SK-N-SH (cell line): ENCODE data around the gene APOL2. TPM values are rescaled to one million over a fixed set of nuclear protein-coding genes. Genes with fewer than 3 reads are reported as not detected.

ENCODE experiments used
- CTCF ChIA-PET: fragments of 300-600, 350-600 bp; formaldehyde crosslinking; extraction: SDS; loops from one replicate; lab custom pipeline; 2021; lab: Yijun Ruan, JAX
- POLR2A ChIA-PET: fragments of 350-600 bp; sonication (Branson Sonifier 250); formaldehyde crosslinking; extraction: SDS; loops from one replicate; lab custom pipeline; 2020; ENCODE audit warnings: antibody characterized with exemption, inconsistent platforms; lab: Yijun Ruan, JAX
- DNase-seq: peaks from one replicate; pipeline ENCODE4 v3.0.0; 2012
- H2AFZ ChIP-seq: fragments of 200-600 bp; sonication (generic); 2 replicates; pipeline ENCODE4 v1.8.1; 2016; ENCODE audit warnings: antibody characterized with exemption, mild to moderate bottlenecking, low read depth
- H3F3A ChIP-seq: fragments of 200-600 bp; sonication (generic); replicated peaks from 2 replicates; pipeline ENCODE3; 2016; ENCODE audit warnings: antibody characterized with exemption, mild to moderate bottlenecking; ENCODE audit not compliant: insufficient read depth
- H3K27ac ChIP-seq, 2 experiments: fragments of 200-500 bp in 1 of 2; fragments of 200-600 bp in 1 of 2; sonication (Bioruptor generic) in 1 of 2; sonication (generic), shearing (Covaris generic) in 1 of 2; 2 replicates each; pipeline versions ENCODE4 v1.5.1 to v1.6.1; 2014 to 2016; ENCODE audit warnings: low read depth in 2 of 2, inconsistent platforms in 1 of 2, low read length in 1 of 2, mild to moderate bottlenecking in 1 of 2, mixed read lengths in 1 of 2
- H3K27me3 ChIP-seq: fragments of 200-600 bp; sonication (generic), shearing (Covaris generic); 2 replicates; pipeline ENCODE4 v1.6.1; 2016; ENCODE audit warnings: mixed run types; ENCODE audit not compliant: insufficient read depth
- H3K36me3 ChIP-seq, 2 experiments: fragments of 200-500 bp in 1 of 2; fragments of 200-600 bp in 1 of 2; sonication (Bioruptor generic) in 1 of 2; sonication (generic) in 1 of 2; replicated peaks in 1 of 2; 2 replicates each; pipeline versions ENCODE3 to v1.5.1; 2014 to 2016; ENCODE audit warnings: low read length in 1 of 2, mild to moderate bottlenecking in 1 of 2; ENCODE audit not compliant: insufficient read depth in 2 of 2, control insufficient read depth in 1 of 2
- H3K4me1 ChIP-seq, 2 experiments: fragments of 200-500 bp in 1 of 2; fragments of 200-600 bp in 1 of 2; sonication (Bioruptor generic) in 1 of 2; sonication (generic), shearing (Covaris generic) in 1 of 2; 2 replicates each; pipeline versions ENCODE4 v1.5.1 to v1.6.1; 2014 to 2016; ENCODE audit warnings: low read depth in 1 of 2, low read length in 1 of 2, mixed run types in 1 of 2; ENCODE audit not compliant: insufficient read depth in 2 of 2, control insufficient read depth in 1 of 2
- H3K4me2 ChIP-seq: fragments of 200-600 bp; sonication (generic), shearing (Covaris generic); 2 replicates; pipeline ENCODE4 v1.6.1; 2017; ENCODE audit warnings: mixed run types
- H3K4me3 ChIP-seq, 2 experiments: fragments of 200-500 bp in 1 of 2; fragments of 200-600 bp in 1 of 2; sonication (Bioruptor generic) in 1 of 2; sonication (generic), shearing (Covaris generic) in 1 of 2; 2 replicates each; pipeline versions ENCODE4 v1.5.1 to v1.8.1; 2014 to 2016; ENCODE audit warnings: low read depth in 2 of 2, inconsistent platforms in 1 of 2, low read length in 1 of 2, mild to moderate bottlenecking in 1 of 2, mixed read lengths in 1 of 2, moderate library complexity in 1 of 2
- H3K79me2 ChIP-seq: fragments of 200-600 bp; sonication (generic); 2 replicates; pipeline ENCODE4 v1.8.1; 2017; ENCODE audit warnings: mild to moderate bottlenecking; ENCODE audit not compliant: insufficient read depth
- H3K9ac ChIP-seq: fragments of 200-600 bp; sonication (generic); 2 replicates; pipeline ENCODE4 v1.6.1; 2017; ENCODE audit warnings: mixed run types
- H3K9me2 ChIP-seq: fragments of 200-600 bp; sonication (generic); 2 replicates; pipeline ENCODE4 v1.6.1; 2017; ENCODE audit warnings: mixed run types
- H3K9me3 ChIP-seq: fragments of 200-600 bp; sonication (generic); 2 replicates; pipeline ENCODE4 v1.6.1; 2017; ENCODE audit warnings: mixed run types, mild to moderate bottlenecking, moderate library complexity
- H4K20me1 ChIP-seq: fragments of 200-600 bp; sonication (generic); 2 replicates; pipeline ENCODE4 v1.6.1; 2017; ENCODE audit warnings: mild to moderate bottlenecking, mixed run types; ENCODE audit not compliant: insufficient read depth
- CHD2 ChIP-seq: fragments of 150-350 bp; IDR thresholded peaks from 2 replicates; pipeline ENCODE4 v1.6.1; 2018; ENCODE audit warnings: low read length; ENCODE audit not compliant: partially characterized antibody
- ELF1 ChIP-seq: IDR thresholded peaks from 2 replicates; pipeline ENCODE4 v1.4.0; 2012
- EP300 ChIP-seq, 2 experiments: IDR thresholded peaks; 2 replicates each; pipeline versions ENCODE4 v1.4.0 to v1.6.1; 2012; ENCODE audit warnings: borderline replicate concordance in 1 of 2, low read depth in 1 of 2, low read length in 1 of 2
- FOXJ3 ChIP-seq: sonication (generic); formaldehyde crosslinking; IDR thresholded peaks from 2 replicates; pipeline ENCODE4 v1.5.1; 2020; ENCODE audit warnings: mild to moderate bottlenecking, missing genetic modification reagents
- FOXM1 ChIP-seq: IDR thresholded peaks from 2 replicates; pipeline ENCODE4 v1.4.0; 2012; ENCODE audit warnings: low read depth, mild to moderate bottlenecking
- IRF3 ChIP-seq: fragments of 150-350 bp; IDR thresholded peaks from 2 replicates; pipeline ENCODE4 v1.6.1; 2016; ENCODE audit warnings: mild to moderate bottlenecking, low read depth, low read length
- MAX ChIP-seq: IDR thresholded peaks from 2 replicates; pipeline ENCODE4 v1.4.0; 2012; ENCODE audit warnings: low read depth
- MEF2A ChIP-seq: IDR thresholded peaks from 2 replicates; pipeline ENCODE4 v1.4.0; 2012; ENCODE audit warnings: low read depth, borderline replicate concordance
- MXI1 ChIP-seq: IDR thresholded peaks from 2 replicates; pipeline ENCODE4 v1.6.1; 2012; ENCODE audit warnings: mild to moderate bottlenecking, low read depth, low read length, improper control_type of control experiment
- NFIC ChIP-seq: IDR thresholded peaks from 2 replicates; pipeline ENCODE4 v1.4.0; 2012; ENCODE audit warnings: borderline replicate concordance
- NRF1 ChIP-seq: IDR thresholded peaks from 2 replicates; pipeline ENCODE4 v1.6.1; 2012; ENCODE audit warnings: low read depth, mild to moderate bottlenecking, low read length
- PBX3 ChIP-seq: IDR thresholded peaks from 2 replicates; pipeline ENCODE4; 2012
- POLR2AphosphoS5 ChIP-seq: IDR thresholded peaks from 2 replicates; pipeline ENCODE4 v1.6.1; 2012; ENCODE audit warnings: low read depth, low read length
- REST ChIP-seq: IDR thresholded peaks from 2 replicates; pipeline ENCODE4 v1.6.1; 2012; ENCODE audit warnings: mild to moderate bottlenecking, low read depth, low read length, moderate library complexity
- SMC3 ChIP-seq: IDR thresholded peaks from 2 replicates; pipeline ENCODE4 v1.6.1; 2012; ENCODE audit warnings: low read depth, low read length, improper control_type of control experiment
- TCF12 ChIP-seq: IDR thresholded peaks from 2 replicates; pipeline ENCODE4 v1.4.0; 2012
- TEAD4 ChIP-seq: IDR thresholded peaks from 2 replicates; pipeline ENCODE4 v1.4.0; 2012; ENCODE audit warnings: mild to moderate bottlenecking, borderline replicate concordance; ENCODE audit not compliant: insufficient read depth
- ZBTB33 ChIP-seq: IDR thresholded peaks from 2 replicates; pipeline ENCODE4 v1.4.0; 2012; ENCODE audit warnings: low read depth, borderline replicate concordance
- WGBS: methylation state at CpG from one replicate; pipeline ENCODE4 v1.1.6; 2017; ENCODE audit warnings: low lambda C conversion rate; 5-methylcytosine and 5-hydroxymethylcytosine counted together
- polyA plus RNA-seq, 3 experiments: library from polyadenylated mRNA; depleted of rRNA; stranded (reverse); fragments of >200 nt; gene quantifications; 2 replicates each; pipeline ENCODE4 v1.2.3, GENCODE V29; 2012

APOL2 gene
- polyA plus RNA-seq, 1 of the 3 experiments (the other 2 are of a cell fraction), result 8.3 TPM

GRCh38 chr22:36249160-36249559, 9.8 kb upstream of the APOL2 start:
- Histone ChIP-seq H3K79me2 (no peaks in the 10 kb centered on the region), H3K9me3 (no peaks in the 10 kb centered on the region), H3F3A (no peaks in the 10 kb centered on the region), H3K27ac (no peak overlapping the region), H2AFZ (no peak overlapping the region), H3K9ac (no peak overlapping the region), H3K4me3 (no peak overlapping the region), H3K4me1 (peaks cover 0 to 11% of the 10 kb centered on the region in 2 experiments; a peak in 1 of 4 replicates), H3K9me2 (no peaks in the 10 kb centered on the region), H3K4me2 (no peak overlapping the region), H3K36me3 (no peaks in the 10 kb centered on the region), H3K27me3 (no peaks in the 10 kb centered on the region), H4K20me1 (no peaks in the 10 kb centered on the region)
- ChIA-PET CTCF (interaction anchor here (0.6 to 2.0 kb wide), 6 partner anchors 10 to 221 kb away, joined by 3 to 6 read pairs (median 3); partner anchors contain the start of gene APOL4), POLR2A (no interaction called here)
- WGBS, result 71% methylated on average over 2 of the region's 2 CpGs
- DNase-seq, result no peak
- TF ChIP-seq ZBTB33 (no peak), ELF1 (no peak), MAX (no peak), TEAD4 (no peak), REST (no peak), NRF1 (no peak), MEF2A (no peak)

GRCh38 chr22:36247955-36248354, 8.6 kb upstream of the APOL2 start:
- Histone ChIP-seq H3K9ac (no peak overlapping the region), H3K9me3 (no peaks in the 10 kb centered on the region), H4K20me1 (no peaks in the 10 kb centered on the region), H3K9me2 (no peaks in the 10 kb centered on the region), H3K4me3 (no peak overlapping the region), H3K27me3 (no peaks in the 10 kb centered on the region), H3F3A (no peaks in the 10 kb centered on the region), H3K4me1 (peaks cover 0 to 3% of the 10 kb centered on the region in 2 experiments; a peak in 1 of 4 replicates), H3K27ac (no peak overlapping the region), H3K79me2 (no peaks in the 10 kb centered on the region), H3K36me3 (no peaks in the 10 kb centered on the region), H3K4me2 (no peak overlapping the region), H2AFZ (no peak overlapping the region)
- WGBS, result 73% methylated on average over 5 of the region's 5 CpGs
- ChIA-PET CTCF (interaction anchor here (1.0 to 2.0 kb wide), 2 partner anchors 30 to 39 kb away, joined by 3 to 6 read pairs; no protein-coding TSS in a partner anchor), POLR2A (no interaction called here)
- DNase-seq, result no peak
- TF ChIP-seq EP300 (IDR thresholded peaks at IDR 0.05; ENCODE audit: borderline replicate concordance in 1 of 2, low read depth in 1 of 2, low read length in 1 of 2) (no peak), CHD2 (no peak), MXI1 (no peak), SMC3 (no peak), NFIC (no peak), MAX (no peak), POLR2AphosphoS5 (no peak), FOXM1 (no peak), PBX3 (no peak), FOXJ3 (CRISPR knock-in tag) (no peak), IRF3 (no peak), TCF12 (no peak), ELF1 (no peak)
